Activated T-cell treated with anti-CD3 and anti-CD28 coated beads, Interleukin-2, amount 50 U/mL, for 1 hour (primary cell): ENCODE data around the gene MYO1B.

ENCODE experiments used
- DNase-seq: peaks from one replicate; pipeline ENCODE4 v3.0.0-alpha.2; 2020

MYO1B gene

GRCh38 chr2:191474464-191474863 lies 229.3 kb downstream of the MYO1B start:
- DNase-seq = no peak
